Activated naive CD4-positive, alpha-beta T cell treated with anti-CD3 and anti-CD28 coated beads, Interleukin-2, amount 50 U/mL, for 16 hours (primary cell): ENCODE data around the gene MAN1B1.
"Not testable (repeated sequence)": the region's sequence is repeated elsewhere in the genome, so short reads cannot be mapped to it uniquely, and the experiment has no call there.

Experiments used
- DNase-seq: peaks from one replicate; pipeline ENCODE4 v3.0.0-alpha.2; 2020

The MAN1B1 gene

DNA sequence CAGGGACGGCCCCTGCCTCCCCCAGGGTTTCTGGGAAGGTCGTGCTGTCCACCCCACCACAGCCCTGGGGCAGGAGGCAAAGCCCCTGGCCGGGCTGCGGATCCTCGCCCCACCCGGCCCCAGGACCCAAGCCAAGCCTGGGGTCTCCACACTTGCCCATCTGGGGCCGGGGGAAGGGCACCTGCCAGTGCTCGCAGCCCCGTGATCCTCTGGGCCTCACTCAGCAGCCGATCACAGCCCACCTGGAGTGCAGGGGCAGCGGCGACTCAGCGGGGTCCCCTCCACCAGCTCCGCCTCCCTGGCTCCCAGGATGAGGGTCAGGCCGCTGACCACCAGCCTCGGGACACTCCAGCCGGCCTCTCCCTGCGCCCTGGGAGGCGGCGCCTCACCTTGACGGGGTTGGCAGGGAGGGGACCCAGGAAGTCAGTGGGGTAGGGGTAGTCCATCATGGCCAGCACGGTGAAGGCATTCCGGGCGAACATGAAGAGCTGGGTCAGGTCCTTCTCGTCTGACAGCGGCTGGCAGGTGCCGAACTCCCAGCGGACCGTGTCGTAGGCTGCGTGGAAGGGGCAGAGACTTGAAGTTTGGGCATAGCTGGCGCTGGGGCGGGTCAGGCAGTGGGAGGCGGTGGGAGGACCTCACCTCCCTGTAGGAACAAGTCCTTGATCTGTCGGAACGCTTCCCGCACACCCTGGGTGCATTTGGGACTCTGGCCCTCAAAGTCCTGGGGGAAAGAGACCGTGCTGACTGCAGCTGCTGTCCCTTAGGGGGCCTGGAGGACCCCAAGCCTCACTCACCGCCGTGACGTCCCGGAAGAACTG lies 26.0 kb downstream of the MAN1B1 start:
- DNase-seq, result no peak

DNA sequence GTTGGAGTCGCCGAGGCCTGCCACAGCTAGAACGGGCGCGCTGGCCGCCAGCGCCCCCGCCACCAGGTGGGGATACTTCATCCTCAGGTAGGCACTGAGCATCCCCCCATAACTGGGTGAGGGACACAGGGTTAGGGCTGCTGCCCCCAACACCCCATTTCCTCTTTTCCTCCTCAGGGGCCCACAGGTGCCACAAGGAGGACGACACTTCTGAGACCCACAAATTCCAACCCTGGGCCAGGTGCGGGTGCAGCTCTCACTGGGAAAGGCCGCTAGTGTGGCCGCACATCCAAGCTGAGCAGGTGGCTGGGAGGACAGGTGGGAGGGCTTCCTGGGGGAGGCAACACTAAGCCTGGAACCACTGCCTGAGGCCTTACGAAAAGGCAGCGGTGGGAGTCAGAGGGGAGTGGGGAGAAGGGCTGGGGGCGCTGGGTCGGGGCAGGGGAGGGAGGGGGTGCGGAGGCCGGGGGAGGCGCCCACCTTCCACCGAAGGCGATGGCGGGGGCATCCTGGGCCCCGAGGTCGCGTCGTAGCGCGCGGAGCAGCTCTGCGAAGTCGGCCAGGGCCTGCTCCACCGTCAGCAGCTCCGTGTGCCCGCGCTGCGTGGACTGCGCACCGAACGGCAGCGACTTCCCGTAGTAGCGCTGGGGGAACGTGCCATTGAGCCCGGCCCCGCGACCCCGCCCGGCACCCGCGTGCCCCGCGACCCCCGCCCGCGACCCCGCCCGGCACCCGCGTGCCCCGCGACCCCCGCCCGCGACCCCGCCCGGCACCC lies 26.8 kb downstream of the MAN1B1 start:
- DNase-seq, result peak; percentile 45

DNA sequence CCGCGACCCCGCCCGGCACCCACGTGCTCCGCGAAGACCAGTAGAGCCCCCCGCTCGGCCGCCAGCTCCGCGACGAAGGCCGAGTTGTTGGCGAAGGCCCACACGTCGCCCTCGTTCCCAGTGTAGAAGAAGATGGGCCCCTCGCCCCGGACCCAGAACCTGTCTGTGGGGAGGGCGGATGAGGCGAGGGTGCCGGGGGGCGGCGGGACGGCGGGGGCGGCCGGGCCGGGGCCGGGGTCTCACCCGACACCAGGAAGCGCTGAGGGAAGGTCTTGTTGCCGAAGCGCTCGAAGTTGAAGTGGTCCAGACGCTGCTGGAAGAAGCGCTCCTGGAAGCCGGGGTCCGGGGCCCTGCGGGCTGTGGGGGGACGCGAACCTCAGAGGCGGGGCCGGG lies 27.4 kb downstream of the MAN1B1 start:
- no peak for DNase-seq

DNA sequence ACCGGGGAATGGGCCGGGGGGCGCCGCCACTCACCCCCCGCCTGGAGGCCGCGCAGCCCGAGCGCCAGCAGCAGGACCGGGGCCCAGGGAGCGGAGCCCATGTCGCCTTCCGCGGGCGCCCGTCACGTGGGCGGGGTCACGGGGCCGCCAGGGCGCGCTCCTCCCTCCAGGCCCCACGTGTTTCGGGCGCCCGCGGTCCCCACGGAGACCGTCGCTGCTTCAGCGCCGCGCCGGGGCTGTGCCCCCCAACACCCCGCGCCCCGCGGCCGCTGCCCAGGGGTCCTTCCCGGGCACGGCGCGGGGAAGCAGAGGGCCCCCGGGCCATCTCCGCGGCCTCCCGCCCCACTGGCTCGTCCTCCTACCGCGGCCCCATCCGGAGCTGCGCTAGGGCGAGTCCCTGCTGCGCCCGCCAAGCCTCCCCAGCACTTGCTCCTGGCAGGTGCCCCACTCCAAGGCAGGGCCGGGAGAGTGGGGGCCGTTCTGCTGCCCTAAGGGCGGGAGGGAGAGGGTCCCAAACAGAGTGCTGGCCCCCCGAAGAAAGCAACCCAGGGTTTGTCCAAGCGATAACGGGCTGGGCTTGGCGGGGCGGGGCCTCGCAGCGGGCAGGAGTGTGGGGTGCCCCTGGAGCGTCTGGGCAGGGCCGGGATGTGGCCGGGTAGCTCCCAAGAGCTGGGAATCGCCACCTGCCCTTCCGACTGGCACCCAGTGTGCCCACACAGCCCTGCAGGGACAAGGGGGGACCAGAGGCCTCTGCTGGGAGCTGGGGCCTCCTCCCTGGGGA lies 28.0 kb downstream of the MAN1B1 start, which contains the start of gene DPP7:
Gene DPP7 (minus strand): TSS at position 121 of the 781 bp plus-strand sequence. CDS start 20 bp downstream, at position 101.
- DNase-seq, result peak; percentile 83

DNA sequence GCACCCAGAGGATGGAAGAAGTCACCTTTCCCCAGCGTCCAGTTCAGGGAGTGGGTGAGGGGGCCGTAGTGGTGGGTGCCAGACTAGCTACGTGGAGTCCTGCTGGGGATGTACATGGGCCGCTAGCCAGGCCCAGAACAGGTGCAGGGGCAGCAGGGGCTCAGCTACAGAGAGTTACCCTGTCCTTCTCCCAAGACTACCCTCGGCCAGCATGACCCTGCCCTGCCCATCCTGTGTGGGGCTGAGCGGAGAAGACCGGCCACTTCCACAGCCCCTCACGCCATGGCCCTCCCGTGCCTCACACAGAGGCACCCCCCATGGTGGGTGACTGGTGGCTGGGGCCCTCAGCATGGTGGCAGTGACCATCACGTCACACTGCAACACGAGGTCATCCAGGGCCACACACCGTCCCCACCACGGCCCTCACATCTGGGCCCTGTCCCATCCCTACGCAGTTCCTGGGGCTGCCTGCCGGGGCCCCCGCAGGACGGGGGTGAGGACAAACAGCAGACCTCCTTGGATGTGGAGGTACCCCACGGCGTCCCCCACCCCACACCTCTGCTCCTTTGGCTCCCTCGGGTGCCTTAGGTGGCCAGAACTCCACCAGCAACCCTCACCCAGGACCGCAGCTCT lies 28.7 kb downstream of the MAN1B1 start:
- DNase-seq, result no peak

DNA sequence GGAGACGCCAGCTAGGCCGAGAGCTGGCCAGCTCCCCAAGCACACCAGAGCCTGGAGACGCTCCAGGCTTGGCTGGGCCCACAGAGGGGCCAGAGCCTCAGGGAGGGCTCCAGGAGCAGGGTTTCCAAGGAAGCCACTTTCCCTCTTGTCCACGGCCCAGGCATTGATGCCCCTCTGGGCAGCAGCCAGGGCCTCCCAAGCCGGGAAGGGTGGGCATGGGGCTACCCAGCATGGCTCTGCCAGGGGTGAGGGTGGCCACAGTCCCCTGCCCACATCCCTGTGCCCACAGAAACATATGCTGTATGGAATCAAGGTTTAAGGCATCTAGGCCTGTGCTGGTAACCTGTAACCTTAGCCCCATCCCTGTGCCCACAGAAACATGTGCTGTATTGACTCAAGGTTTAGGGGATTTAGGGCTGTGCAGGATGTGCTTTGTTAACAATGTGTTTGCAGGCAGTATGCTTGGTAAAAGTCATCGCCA lies 29.3 kb downstream of the MAN1B1 start:
- no peak for DNase-seq

DNA sequence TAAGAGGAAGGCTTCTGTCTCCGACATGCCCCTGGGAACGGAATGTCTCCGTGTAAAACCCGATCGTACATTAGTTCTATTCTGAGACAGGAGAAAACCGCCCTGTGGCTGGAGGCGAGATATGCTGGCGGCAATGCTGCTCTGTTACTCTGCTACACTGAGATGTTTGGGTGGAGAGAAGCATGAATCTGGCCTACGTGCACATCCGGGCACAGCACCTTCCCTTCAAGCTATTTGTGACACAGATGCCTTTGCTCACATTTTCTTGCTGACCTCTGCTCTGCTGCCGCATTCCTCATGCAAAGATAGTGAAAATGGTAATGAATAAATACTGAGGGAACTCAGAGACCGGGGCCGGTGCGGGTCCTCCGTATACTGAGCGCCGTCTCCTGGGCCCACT lies 29.9 kb downstream of the MAN1B1 start:
- DNase-seq, result no peak

DNA sequence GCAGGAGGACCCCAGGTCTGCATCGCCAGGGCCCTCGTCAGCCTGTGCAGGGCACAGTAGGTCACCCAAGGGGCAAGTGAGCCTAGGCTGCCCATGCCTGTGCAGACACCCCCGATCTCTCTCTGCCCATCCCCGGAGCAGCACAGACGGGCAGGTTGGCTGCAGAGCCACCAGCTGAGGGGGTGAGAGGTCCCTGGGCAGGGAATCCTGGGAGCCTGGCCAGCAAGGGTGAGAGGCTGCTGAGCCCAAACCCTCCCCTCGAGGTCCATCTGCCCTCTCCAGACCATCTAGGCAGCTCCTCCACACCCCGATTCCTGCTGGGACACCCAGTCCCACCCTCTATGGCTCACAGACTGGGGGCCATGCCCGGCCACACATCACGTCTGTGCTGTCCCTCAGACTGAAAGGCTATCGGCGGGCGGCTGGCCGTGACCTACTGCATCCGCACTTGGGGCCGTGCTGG lies 30.5 kb downstream of the MAN1B1 start:
- no peak for DNase-seq

DNA sequence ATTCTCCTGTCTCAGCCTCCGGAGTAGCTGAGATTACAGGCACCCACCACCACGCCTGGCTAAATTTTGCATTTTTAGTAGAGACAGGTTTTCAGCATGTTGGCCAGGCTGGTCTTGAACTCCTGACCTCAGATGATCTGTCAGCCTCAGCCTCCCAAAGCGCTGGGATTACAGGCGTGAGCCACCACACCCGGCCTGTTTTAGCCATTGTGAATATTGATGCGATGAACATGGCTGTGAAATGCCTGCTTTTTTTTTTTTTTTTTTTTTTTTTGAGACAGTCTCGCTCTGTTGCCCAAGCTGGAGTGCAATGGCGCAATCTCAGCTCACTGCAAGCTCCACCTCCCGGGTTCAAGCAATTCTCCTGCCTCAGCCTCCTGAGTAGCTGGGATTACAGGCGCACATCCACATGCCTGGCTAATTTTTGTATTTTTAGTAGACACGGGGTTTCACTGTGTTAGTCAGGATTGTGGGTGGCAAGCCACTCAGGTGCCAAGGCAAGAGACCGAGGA lies 31.4 kb downstream of the MAN1B1 start:
- not testable (repeated sequence) for DNase-seq

DNA sequence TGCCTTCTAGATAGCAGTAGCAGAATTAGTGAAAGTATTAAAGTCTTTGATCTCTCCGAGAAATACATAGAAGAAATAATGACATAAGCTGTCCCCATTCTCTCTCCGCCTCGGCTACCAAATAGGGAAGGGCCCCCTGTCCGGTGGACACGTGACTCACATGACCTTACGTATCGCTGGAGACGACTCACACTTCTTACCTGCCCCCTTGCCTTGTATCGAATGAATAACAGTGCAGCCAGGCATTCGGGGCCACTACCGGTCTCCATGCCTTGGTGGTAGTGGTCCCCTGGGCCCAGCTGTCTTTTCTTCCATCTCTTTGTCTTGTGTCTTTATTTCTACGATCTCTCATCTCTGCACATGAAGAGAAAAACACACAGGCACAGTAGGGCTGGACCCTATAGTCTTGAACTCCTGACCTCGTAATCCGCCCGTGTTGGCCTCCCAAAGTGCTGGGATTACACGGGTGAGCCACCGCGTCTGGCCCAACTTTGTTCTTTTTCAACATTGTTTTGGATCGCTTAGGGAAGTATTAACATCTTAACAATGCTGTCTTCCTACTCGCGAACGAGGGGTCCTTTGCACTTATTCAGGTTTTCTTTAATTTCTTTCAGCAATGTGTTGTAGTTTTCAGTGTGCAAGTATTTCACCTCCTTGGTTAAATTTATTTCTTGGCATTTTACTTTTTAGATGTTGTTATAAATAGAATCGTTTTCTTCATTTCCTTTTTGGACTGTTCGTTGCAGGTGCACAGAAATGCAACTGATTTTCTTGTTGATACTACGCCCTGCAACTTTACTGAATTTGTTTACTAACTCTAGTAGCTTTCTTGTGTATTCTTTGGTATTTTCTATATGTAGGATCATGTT lies 35.4 kb downstream of the MAN1B1 start:
- not testable (repeated sequence) for DNase-seq

DNA sequence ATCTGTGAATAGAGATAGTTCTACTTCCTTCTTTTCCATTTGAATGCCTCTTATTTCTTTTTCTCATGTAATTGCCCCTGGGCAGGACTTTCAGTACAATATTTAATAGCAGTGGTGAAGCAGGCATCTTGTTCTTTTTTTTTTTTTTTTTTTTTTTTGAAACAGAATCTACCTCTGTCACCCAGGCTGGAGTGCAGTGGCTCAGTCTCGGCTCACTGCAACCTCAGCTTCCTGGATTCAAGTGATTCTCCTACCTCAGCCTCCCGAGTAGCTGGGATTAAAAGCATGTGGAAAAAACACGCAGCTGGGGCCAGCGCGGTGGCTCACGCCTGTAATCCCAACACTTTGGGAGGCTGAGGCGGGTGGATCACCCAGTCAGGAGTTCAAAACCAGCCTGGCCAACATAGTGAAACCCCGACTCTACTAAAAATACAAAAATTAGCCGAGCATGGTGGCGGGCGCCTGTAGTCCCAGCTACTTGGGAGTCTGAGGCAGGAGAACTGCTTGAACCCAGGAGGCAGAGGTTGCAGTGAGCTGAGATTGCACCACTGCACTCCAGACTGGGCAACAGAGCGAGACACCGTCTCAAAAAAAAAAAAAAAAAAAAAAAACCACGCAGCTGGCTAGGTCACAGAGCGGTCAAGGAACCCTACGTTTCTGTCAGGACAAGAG lies 36.1 kb downstream of the MAN1B1 start:
- not testable (repeated sequence) for DNase-seq

DNA sequence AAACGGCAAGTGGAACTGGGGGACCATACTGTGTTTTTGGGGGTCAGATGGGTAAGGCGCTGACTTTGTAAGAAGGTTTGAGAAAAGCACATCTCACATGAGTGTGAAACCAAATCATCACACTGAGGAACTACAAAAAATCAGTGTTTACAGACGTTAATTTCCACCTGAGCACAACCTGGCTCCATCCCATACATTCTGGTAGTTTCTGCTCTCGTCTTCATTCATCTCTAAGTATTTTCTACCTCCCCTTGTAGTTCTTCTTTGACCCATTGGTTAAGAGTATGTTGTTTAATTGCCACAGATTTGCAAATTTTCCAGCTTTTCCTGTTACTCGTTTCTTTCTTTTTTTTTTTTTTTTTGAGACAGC lies 36.7 kb downstream of the MAN1B1 start:
- no peak for DNase-seq

DNA sequence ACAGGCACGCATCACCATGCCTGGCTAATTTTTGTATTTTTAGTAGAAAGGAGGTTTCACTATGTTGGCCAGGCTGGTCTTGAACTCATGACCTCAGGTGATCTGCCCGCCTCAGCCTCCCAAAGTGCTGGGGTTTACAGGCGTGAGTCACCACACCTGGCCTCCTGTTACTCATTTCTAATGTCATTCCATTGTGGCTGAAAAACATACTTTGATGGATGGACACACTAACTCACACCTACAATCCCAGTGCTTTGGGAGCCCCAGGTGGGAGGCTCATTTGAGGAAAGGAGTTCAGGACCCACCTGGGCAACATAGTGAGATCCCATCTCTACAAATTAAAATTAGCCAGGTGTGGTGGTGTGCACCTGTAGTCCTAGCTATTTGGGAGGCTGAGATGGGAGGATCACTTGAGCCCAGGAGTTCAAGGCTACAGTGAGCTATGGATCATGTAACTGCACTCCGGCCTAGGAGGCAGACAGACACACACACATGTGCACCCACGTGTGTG lies 37.2 kb downstream of the MAN1B1 start:
- not testable (repeated sequence) for DNase-seq

DNA sequence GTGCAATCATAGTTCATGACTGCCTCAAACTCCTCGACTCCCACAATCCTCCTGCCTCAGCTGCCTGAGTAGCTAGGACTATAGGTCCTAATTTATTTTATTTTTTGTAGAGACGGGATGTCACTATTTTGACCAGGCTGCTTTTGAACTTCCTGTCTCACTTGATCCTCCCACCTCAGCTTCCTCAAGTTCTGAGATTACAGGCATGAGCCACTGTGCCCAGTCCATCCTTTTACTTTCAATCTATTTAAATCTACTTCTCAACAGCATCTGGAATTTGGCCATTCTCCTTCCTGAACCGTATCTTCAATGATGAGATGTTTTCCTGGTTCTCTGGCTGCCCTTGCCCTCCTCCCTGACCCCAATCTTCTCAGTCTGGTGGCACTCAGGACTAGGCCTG lies 40.0 kb downstream of the MAN1B1 start:
- no peak for DNase-seq

DNA sequence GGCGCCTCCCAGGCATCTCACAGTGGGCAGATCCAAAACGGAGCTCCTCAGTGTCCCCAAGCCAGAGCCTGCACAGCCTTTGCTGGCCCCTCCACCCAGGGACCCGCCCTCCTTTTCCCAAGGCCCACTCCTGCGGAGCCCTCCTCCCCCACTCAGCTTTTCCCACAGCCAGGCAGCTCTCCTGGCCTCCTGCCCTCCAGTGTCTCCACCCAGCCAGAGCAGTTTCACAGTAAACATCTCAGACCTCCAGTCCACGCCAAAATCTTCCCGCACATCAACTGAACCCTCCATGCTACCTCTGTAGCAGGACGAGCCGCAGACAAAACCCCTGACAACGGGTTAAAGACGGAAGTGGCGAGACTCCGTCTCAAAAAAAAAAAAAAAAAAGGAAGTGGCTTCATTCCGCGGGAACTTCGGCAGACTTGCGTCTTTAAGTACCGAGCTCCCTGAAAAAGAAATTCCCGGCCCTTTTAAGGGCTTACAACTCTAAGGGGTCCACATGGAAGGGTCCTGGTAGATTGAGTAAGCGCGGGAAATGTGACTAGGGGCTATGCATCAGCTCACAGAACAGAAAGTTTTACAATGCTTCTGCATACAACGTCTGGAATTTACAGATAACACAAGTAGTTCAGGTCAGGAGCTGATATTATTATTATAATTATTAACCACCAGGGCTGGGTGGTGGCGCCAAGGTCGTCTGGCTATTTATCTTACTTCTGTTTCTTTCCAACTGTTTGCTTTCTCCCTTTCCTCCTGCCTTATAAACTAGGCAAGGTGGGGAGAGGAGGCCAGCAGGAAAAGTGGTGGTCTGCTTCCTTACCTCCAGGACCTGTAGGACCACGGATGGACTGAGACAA lies 40.7 kb downstream of the MAN1B1 start:
- no peak for DNase-seq

DNA sequence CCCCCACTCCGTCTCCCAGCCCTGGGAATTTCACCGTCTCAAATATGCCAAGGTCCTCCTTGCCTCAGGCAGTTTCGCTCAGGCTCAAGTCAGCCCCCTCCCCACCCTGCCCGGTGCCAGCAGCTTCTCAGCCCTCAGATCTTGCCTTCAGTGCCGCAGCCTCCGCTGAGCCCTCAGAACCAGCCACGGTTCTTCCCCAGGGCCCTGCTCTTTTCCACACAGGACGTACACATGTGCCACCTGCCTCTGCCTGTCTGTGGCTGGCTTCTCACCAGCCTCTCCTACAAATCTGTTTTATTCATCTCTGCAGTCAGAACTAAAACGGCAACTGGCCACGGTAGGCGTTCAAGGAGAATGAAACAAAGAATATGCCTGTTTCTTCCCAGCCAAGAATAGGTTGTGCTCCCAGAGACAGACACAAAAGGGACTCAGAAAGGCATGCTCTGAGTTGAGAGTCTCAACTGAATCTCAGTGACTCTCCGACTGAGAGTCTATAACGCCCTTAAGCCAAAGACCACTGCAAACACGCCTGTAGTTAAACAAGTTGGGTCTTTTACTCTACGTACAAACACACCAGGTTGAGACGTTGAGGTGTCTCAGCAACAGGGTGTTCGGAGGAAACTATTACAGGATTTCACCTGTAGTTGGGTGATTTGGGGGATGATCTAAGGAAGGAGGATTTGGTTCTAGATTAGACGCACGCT lies 41.5 kb downstream of the MAN1B1 start:
- peak; percentile 41 for DNase-seq

DNA sequence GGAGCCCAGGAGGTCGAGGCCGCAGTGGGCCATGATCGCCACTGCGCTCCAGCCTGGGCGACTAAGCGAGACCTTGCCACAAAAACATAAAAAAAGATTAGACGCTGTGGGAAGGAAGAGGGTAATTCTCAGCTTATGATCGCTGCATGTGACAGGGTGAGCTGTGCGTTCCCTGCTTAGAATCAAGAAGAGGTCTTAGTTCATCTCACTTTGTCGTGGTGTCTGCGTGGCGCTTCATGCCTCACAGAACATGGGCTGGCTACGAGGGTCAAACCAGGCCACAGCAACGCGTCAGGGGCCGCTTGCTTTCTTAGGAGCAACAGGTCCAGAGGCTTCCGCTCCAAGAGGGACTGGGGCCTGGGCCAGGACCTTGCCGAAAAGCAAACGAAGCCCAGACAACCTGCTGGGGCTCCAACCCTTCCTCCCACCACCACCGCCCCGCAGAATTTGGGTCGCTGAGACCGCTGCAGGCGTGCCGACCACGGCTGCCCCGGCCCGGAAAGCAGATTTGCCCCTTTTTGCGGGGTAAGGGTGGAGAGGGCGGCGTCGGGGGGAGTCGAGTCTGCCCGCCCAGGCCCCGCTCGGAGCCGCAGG lies 42.2 kb downstream of the MAN1B1 start:
- no peak for DNase-seq

DNA sequence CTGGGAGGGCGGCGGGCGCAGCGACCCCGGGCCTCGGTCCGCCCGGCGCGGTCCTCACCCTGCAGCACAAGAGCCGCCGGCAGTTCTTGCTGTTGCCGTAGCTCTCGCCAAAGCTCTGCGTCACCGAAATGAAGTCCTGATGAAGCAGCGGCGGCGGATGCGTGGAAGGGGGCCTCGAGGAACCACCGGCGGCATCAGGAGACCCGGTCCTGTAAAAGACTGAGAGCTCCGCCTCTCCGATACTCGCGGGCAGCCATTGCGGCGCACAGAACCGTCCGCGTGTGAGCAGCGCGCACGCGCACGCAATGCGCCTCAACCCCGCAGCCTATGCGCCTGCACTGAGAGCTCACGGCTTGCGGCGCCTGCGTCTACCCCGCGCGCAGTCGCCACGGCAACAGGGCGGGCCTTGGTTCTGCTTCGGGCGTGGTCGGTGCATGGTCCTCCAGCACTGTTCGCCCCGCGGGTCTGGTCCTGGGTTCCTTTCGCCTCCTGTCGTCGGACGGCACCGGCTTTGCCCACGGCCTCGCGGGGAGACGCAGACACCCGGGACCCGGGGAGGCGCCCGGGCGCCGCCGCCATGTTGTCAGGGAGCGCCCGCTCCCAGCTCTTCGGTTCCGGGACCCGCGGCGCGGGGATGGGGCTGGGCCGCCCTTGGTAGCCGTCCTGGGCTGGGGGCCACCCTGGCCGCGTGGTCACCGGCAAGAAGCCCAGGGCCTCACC lies 42.8 kb downstream of the MAN1B1 start:
- peak; percentile 93 for DNase-seq
